Measurements from ENCODE around the gene DCAF12L2.
"Not testable (repeated sequence)": the region's sequence is repeated elsewhere in the genome, so short reads cannot be mapped to it uniquely, and the experiment has no call there.

DNA sequence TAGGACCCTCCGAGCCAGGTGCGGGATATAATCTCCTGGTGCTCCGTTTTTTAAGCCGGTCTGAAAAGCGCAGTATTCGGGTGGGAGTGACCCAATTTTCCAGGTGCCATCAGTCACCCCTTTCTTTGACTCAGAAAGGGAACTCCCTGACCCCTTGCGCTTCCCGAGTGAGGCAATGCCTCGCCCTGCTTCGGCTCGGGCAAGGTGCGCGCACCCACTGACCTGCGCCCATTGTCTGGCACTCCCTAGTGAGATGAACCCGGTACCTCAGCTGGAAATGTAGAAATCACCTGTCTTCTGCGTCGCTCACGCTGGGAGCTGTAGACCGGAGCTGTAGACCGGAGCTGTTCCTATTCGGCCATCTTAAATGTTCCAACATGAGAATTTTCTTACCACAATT lies 24.8 kb upstream of the DCAF12L2 start:
- TF ChIP-seq POLR2A (IDR thresholded peaks at IDR 0.05; ENCODE audit: low read depth, low read length); TAF1 (IDR thresholded peaks at IDR 0.05; ENCODE audit: low read depth, low read length); PAX5 (IDR thresholded peaks at IDR 0.05; ENCODE audit: insufficient read depth, low read length, severe bottlenecking); POU2F2 (IDR thresholded peaks at IDR 0.05; ENCODE audit: low read depth, low read length): not testable (repeated sequence)
